ENCODE data around the gene NXPH4.
A peak's percentile ranks its signal among the peaks of the same experiment; 100 is the strongest.

Gene NXPH4

GRCh38 chr12:57216014-57216911 is at the start of gene NXPH4:
Gene NXPH4, plus strand, starts transcription at chr12:57216794. Its CDS starts 176 bp downstream, at chr12:57216970.
- Histone ChIP-seq H3K27me3 (ENCODE audit: control insufficient read depth in 5 of 5, insufficient read depth in 4 of 5, low read length in 5 of 5) (peaks cover 15 to 53% (median 43%) of the 10 kb centered on the region in 5 donors), H3K27ac (ENCODE audit: low read depth, low read length) (no peak within 1 kb of the TSS), H3K9ac (ENCODE audit: low read length in 5 of 5) (peak within 1 kb of the TSS in 1 of 5 donors; percentile 14), H3K4me3 (ENCODE audit: low read depth in 1 of 5, low read length in 5 of 5) (peak within 1 kb of the TSS in 4 of 5 donors; percentile 32 to 59 (median 48)), H3K36me3 (ENCODE audit: control insufficient read depth in 5 of 5, insufficient read depth in 5 of 5, low read length in 5 of 5) (peaks cover 0 to 22% (median 16%) of the 10 kb centered on the region in 5 donors), H3K4me1 (ENCODE audit: control insufficient read depth in 5 of 5, insufficient read depth in 5 of 5, low read length in 5 of 5) (peaks cover 0 to 53% (median 39%) of the 10 kb centered on the region in 5 donors), H3K9me3 (ENCODE audit: control insufficient read depth in 5 of 5, low read length in 5 of 5) (no peaks in the 10 kb centered on the region)

GRCh38 chr12:57166971-57167371 is 49.6 kb upstream of the NXPH4 start:
- H3K36me3 ChIP-seq (ENCODE audit: control insufficient read depth in 5 of 5, insufficient read depth in 5 of 5, low read length in 5 of 5) = peaks cover 5 to 95% (median 90%) of the 10 kb centered on the region in 5 donors
- peak overlapping the region; percentile 60 for H3K27ac ChIP-seq (ENCODE audit: low read depth, low read length)

GRCh38 chr12:57168058-57168457 is 48.5 kb upstream of the NXPH4 start:
- H3K9ac ChIP-seq (ENCODE audit: low read length in 5 of 5) = no peak overlapping the region
- H3K36me3 ChIP-seq (ENCODE audit: control insufficient read depth in 5 of 5, insufficient read depth in 5 of 5, low read length in 5 of 5) = peaks cover 5 to 93% (median 84%) of the 10 kb centered on the region in 5 donors

More at GRCh38 chr12:57166971-57167371, 49.6 kb upstream of the NXPH4 start:
- H3K9ac ChIP-seq (ENCODE audit: low read length in 5 of 5) = no peak overlapping the region
- no peaks in the 10 kb centered on the region for H3K9me3 ChIP-seq (ENCODE audit: control insufficient read depth in 5 of 5, low read length in 5 of 5)
- no peak overlapping the region for H3K4me3 ChIP-seq (ENCODE audit: low read depth in 1 of 5, low read length in 5 of 5)
- no peaks in the 10 kb centered on the region for H3K27me3 ChIP-seq (ENCODE audit: control insufficient read depth in 5 of 5, insufficient read depth in 4 of 5, low read length in 5 of 5)
- H3K4me1 ChIP-seq (ENCODE audit: control insufficient read depth in 5 of 5, insufficient read depth in 5 of 5, low read length in 5 of 5) = peaks cover 0 to 34% (median 16%) of the 10 kb centered on the region in 5 donors

GRCh38 chr12:57169046-57169795 is 47.4 kb upstream of the NXPH4 start:
- Histone ChIP-seq H3K4me3 (ENCODE audit: low read depth in 1 of 5, low read length in 5 of 5) (no peak overlapping the region), H3K27ac (ENCODE audit: low read depth, low read length) (no peak overlapping the region), H3K9me3 (ENCODE audit: control insufficient read depth in 5 of 5, low read length in 5 of 5) (no peaks in the 10 kb centered on the region), H3K9ac (ENCODE audit: low read length in 5 of 5) (no peak overlapping the region), H3K27me3 (ENCODE audit: control insufficient read depth in 5 of 5, insufficient read depth in 4 of 5, low read length in 5 of 5) (no peaks in the 10 kb centered on the region), H3K36me3 (ENCODE audit: control insufficient read depth in 5 of 5, insufficient read depth in 5 of 5, low read length in 5 of 5) (peaks cover 3 to 95% (median 89%) of the 10 kb centered on the region in 5 donors), H3K4me1 (ENCODE audit: control insufficient read depth in 5 of 5, insufficient read depth in 5 of 5, low read length in 5 of 5) (peaks cover 0 to 25% (median 10%) of the 10 kb centered on the region in 5 donors)

More at GRCh38 chr12:57168058-57168457, 48.5 kb upstream of the NXPH4 start:
- H3K9me3 ChIP-seq (ENCODE audit: control insufficient read depth in 5 of 5, low read length in 5 of 5) = no peaks in the 10 kb centered on the region
- no peak overlapping the region for H3K4me3 ChIP-seq (ENCODE audit: low read depth in 1 of 5, low read length in 5 of 5)
- no peak overlapping the region for H3K27ac ChIP-seq (ENCODE audit: low read depth, low read length)
- peaks cover 0 to 25% (median 10%) of the 10 kb centered on the region in 5 donors for H3K4me1 ChIP-seq (ENCODE audit: control insufficient read depth in 5 of 5, insufficient read depth in 5 of 5, low read length in 5 of 5)
- no peaks in the 10 kb centered on the region for H3K27me3 ChIP-seq (ENCODE audit: control insufficient read depth in 5 of 5, insufficient read depth in 4 of 5, low read length in 5 of 5)

- Histone ChIP-seq H3K9ac (ENCODE audit: low read length in 5 of 5) (no peak overlapping the region), H3K9me3 (ENCODE audit: control insufficient read depth in 5 of 5, low read length in 5 of 5) (no peaks in the 10 kb centered on the region), H3K27ac (ENCODE audit: low read depth, low read length) (no peak overlapping the region), H3K36me3 (ENCODE audit: control insufficient read depth in 5 of 5, insufficient read depth in 5 of 5, low read length in 5 of 5) (peaks cover 0 to 95% (median 88%) of the 10 kb centered on the region in 5 donors), H3K27me3 (ENCODE audit: control insufficient read depth in 5 of 5, insufficient read depth in 4 of 5, low read length in 5 of 5) (no peaks in the 10 kb centered on the region), H3K4me1 (ENCODE audit: control insufficient read depth in 5 of 5, insufficient read depth in 5 of 5, low read length in 5 of 5) (peaks cover 0 to 21% (median 10%) of the 10 kb centered on the region in 5 donors), H3K4me3 (ENCODE audit: low read depth in 1 of 5, low read length in 5 of 5) (no peak overlapping the region)
Observed at GRCh38 chr12:57169969-57170368, 46.6 kb upstream of the NXPH4 start.

- no peaks in the 10 kb centered on the region for H3K27me3 ChIP-seq (ENCODE audit: control insufficient read depth in 5 of 5, insufficient read depth in 4 of 5, low read length in 5 of 5)
- no peak overlapping the region for H3K4me3 ChIP-seq (ENCODE audit: low read depth in 1 of 5, low read length in 5 of 5)
- H3K9ac ChIP-seq (ENCODE audit: low read length in 5 of 5) = no peak overlapping the region
- no peak overlapping the region for H3K27ac ChIP-seq (ENCODE audit: low read depth, low read length)
- H3K4me1 ChIP-seq (ENCODE audit: control insufficient read depth in 5 of 5, insufficient read depth in 5 of 5, low read length in 5 of 5) = peaks cover 0 to 22% (median 10%) of the 10 kb centered on the region in 5 donors
- peaks cover 0 to 95% (median 89%) of the 10 kb centered on the region in 5 donors for H3K36me3 ChIP-seq (ENCODE audit: control insufficient read depth in 5 of 5, insufficient read depth in 5 of 5, low read length in 5 of 5)
- H3K9me3 ChIP-seq (ENCODE audit: control insufficient read depth in 5 of 5, low read length in 5 of 5) = no peaks in the 10 kb centered on the region
Observed at GRCh38 chr12:57170408-57170807, 46.2 kb upstream of the NXPH4 start.

GRCh38 chr12:57170927-57171326 is 45.7 kb upstream of the NXPH4 start:
- Histone ChIP-seq H3K4me3 (ENCODE audit: low read depth in 1 of 5, low read length in 5 of 5) (no peak overlapping the region), H3K9ac (ENCODE audit: low read length in 5 of 5) (no peak overlapping the region), H3K27ac (ENCODE audit: low read depth, low read length) (peak overlapping the region; percentile 35), H3K27me3 (ENCODE audit: control insufficient read depth in 5 of 5, insufficient read depth in 4 of 5, low read length in 5 of 5) (no peaks in the 10 kb centered on the region), H3K36me3 (ENCODE audit: control insufficient read depth in 5 of 5, insufficient read depth in 5 of 5, low read length in 5 of 5) (peaks cover 0 to 95% (median 89%) of the 10 kb centered on the region in 5 donors), H3K4me1 (ENCODE audit: control insufficient read depth in 5 of 5, insufficient read depth in 5 of 5, low read length in 5 of 5) (peaks cover 0 to 24% (median 10%) of the 10 kb centered on the region in 5 donors), H3K9me3 (ENCODE audit: control insufficient read depth in 5 of 5, low read length in 5 of 5) (no peaks in the 10 kb centered on the region)

GRCh38 chr12:57171668-57172067 is 44.9 kb upstream of the NXPH4 start:
- H3K9ac ChIP-seq (ENCODE audit: low read length in 5 of 5) = no peak overlapping the region
- peaks cover 3 to 95% (median 91%) of the 10 kb centered on the region in 5 donors for H3K36me3 ChIP-seq (ENCODE audit: control insufficient read depth in 5 of 5, insufficient read depth in 5 of 5, low read length in 5 of 5)
- peaks cover 0 to 24% (median 10%) of the 10 kb centered on the region in 5 donors for H3K4me1 ChIP-seq (ENCODE audit: control insufficient read depth in 5 of 5, insufficient read depth in 5 of 5, low read length in 5 of 5)
- peak overlapping the region; percentile 35 for H3K27ac ChIP-seq (ENCODE audit: low read depth, low read length)
- H3K9me3 ChIP-seq (ENCODE audit: control insufficient read depth in 5 of 5, low read length in 5 of 5) = no peaks in the 10 kb centered on the region
- H3K4me3 ChIP-seq (ENCODE audit: low read depth in 1 of 5, low read length in 5 of 5) = no peak overlapping the region
- H3K27me3 ChIP-seq (ENCODE audit: control insufficient read depth in 5 of 5, insufficient read depth in 4 of 5, low read length in 5 of 5) = no peaks in the 10 kb centered on the region

- Histone ChIP-seq H3K9ac (ENCODE audit: low read length in 5 of 5) (no peak overlapping the region), H3K9me3 (ENCODE audit: control insufficient read depth in 5 of 5, low read length in 5 of 5) (no peaks in the 10 kb centered on the region), H3K36me3 (ENCODE audit: control insufficient read depth in 5 of 5, insufficient read depth in 5 of 5, low read length in 5 of 5) (peaks cover 3 to 95% (median 89%) of the 10 kb centered on the region in 5 donors), H3K4me1 (ENCODE audit: control insufficient read depth in 5 of 5, insufficient read depth in 5 of 5, low read length in 5 of 5) (peaks cover 0 to 24% (median 10%) of the 10 kb centered on the region in 5 donors), H3K27me3 (ENCODE audit: control insufficient read depth in 5 of 5, insufficient read depth in 4 of 5, low read length in 5 of 5) (no peaks in the 10 kb centered on the region), H3K27ac (ENCODE audit: low read depth, low read length) (no peak overlapping the region), H3K4me3 (ENCODE audit: low read depth in 1 of 5, low read length in 5 of 5) (no peak overlapping the region)
Observed at GRCh38 chr12:57173089-57173488, 43.5 kb upstream of the NXPH4 start.
